HCT116 (cell line): ENCODE data around the gene PLPP2. TPM values are rescaled to one million over a fixed set of nuclear protein-coding genes. Genes with fewer than 3 reads are reported as not detected.

Experiments
- ATAC-seq: fragments of 200-7000 bp; cut with Tn5 transposase; 2 replicates; pipeline ENCODE4 v1.9.1; 2020; ENCODE audit warnings: mild to moderate bottlenecking, moderate library complexity
- BruUV-seq: library from RNA; stranded (reverse); fragments of 400-500 nt; replicated peaks from 2 replicates; lab custom pipeline; 2021; lab: Mats Ljungman, UMichigan
- CTCF ChIA-PET: fragments of 300-600 bp; sonication (Branson Sonifier 250); formaldehyde crosslinking; loops from one replicate; lab custom pipeline; 2021; ENCODE audit warnings: antibody characterized with exemption; lab: Charles Lee
- POLR2A ChIA-PET: fragments of 300-600, 350-600 bp; sonication (Branson Sonifier 250); formaldehyde crosslinking; loops from one replicate; lab custom pipeline; 2021; ENCODE audit warnings: antibody characterized with exemption; lab: Charles Lee
- RAD21 ChIA-PET, 2 experiments: fragments of 300-600 bp; sonication (Branson Sonifier 250); formaldehyde crosslinking; loops; one replicate each; lab custom pipeline; 2023; ENCODE audit warnings: low total read pairs in 2 of 2; ENCODE audit not compliant: uncharacterized antibody in 2 of 2, unreplicated experiment in 2 of 2, low non-redundant PET in 1 of 2; lab: Charles Lee
- DNase-seq: peaks from one replicate; pipeline ENCODE4 v3.0.0-alpha.2; 2010; ENCODE audit warnings: low read depth, low spot score
- H2AFZ ChIP-seq: fragments of 200-600 bp; shearing (Covaris generic), sonication (generic); 2 replicates; pipeline ENCODE4 v1.6.1; 2017; ENCODE audit warnings: low read depth, mixed run types, mixed read lengths, antibody characterized with exemption, low read length; ENCODE audit not compliant: poor library complexity, severe bottlenecking
- H3K27ac ChIP-seq: 2 replicates; pipeline ENCODE4 v1.5.1; 2012; ENCODE audit warnings: low read depth, low read length
- H3K27me3 ChIP-seq: fragments of 200-600 bp; sonication (generic); 2 replicates; pipeline ENCODE4 v1.6.1; 2016; ENCODE audit warnings: mixed run types, low read length, mixed read lengths; ENCODE audit not compliant: insufficient read depth
- H3K36me3 ChIP-seq, 2 experiments: fragments of 200-500 bp in 1 of 2; fragments of 200-600 bp in 1 of 2; sonication (Bioruptor generic) in 1 of 2; sonication (generic) in 1 of 2; 2 replicates each; pipeline versions ENCODE4 v1.5.1 to v1.6.1; 2014 to 2016; ENCODE audit warnings: low read length in 2 of 2, inconsistent platforms in 1 of 2, mixed read lengths in 1 of 2, mixed run types in 1 of 2; ENCODE audit not compliant: insufficient read depth in 2 of 2, control insufficient read depth in 1 of 2
- H3K4me1 ChIP-seq, 2 experiments: fragments of 200-600 bp in 1 of 2; sonication (generic) in 1 of 2; 2 replicates each; pipeline versions ENCODE4 v1.5.1 to v1.6.1; 2012 to 2017; ENCODE audit warnings: low read length in 2 of 2, inconsistent platforms in 1 of 2, mild to moderate bottlenecking in 1 of 2, mixed read lengths in 1 of 2, mixed run types in 1 of 2, moderate library complexity in 1 of 2; ENCODE audit not compliant: insufficient read depth in 2 of 2, control insufficient read depth in 1 of 2
- H3K4me2 ChIP-seq: fragments of 200-600 bp; sonication (generic); 2 replicates; pipeline ENCODE4 v1.6.1; 2017; ENCODE audit warnings: mixed run types, low read length, mixed read lengths
- H3K4me3 ChIP-seq, 2 experiments: fragments of 200-600 bp in 1 of 2; sonication (generic) in 1 of 2; replicated peaks in 1 of 2; 2 replicates each; pipeline ENCODE4 v1.5.1; 2011 to 2016; ENCODE audit warnings: low read length in 2 of 2, control low read depth in 1 of 2, low read depth in 1 of 2, mild to moderate bottlenecking in 1 of 2, mixed read lengths in 1 of 2, mixed run types in 1 of 2
- H3K79me2 ChIP-seq: fragments of 200-600 bp; sonication (generic); 2 replicates; pipeline ENCODE4 v1.6.1; 2017; ENCODE audit warnings: mild to moderate bottlenecking, mixed run types, low read length, moderate library complexity, mixed read lengths; ENCODE audit not compliant: insufficient read depth
- H3K9ac ChIP-seq: fragments of 200-600 bp; sonication (generic); 2 replicates; pipeline ENCODE4 v1.6.1; 2016; ENCODE audit warnings: low read length, mixed read lengths
- H3K9me2 ChIP-seq: fragments of 200-600 bp; sonication (generic), shearing (Covaris generic); 2 replicates; pipeline ENCODE4 v1.6.1; 2017; ENCODE audit warnings: mixed run types, mild to moderate bottlenecking, moderate library complexity; ENCODE audit not compliant: insufficient read depth
- H3K9me3 ChIP-seq, 2 experiments: fragments of 200-500 bp in 1 of 2; fragments of 200-600 bp in 1 of 2; sonication (Bioruptor generic) in 1 of 2; sonication (generic) in 1 of 2; 2 replicates each; pipeline ENCODE4 v1.6.1; 2014 to 2017; ENCODE audit warnings: low read length in 2 of 2, mixed read lengths in 2 of 2, inconsistent platforms in 1 of 2, low read depth in 1 of 2, mild to moderate bottlenecking in 1 of 2, mixed run types in 1 of 2, moderate library complexity in 1 of 2; ENCODE audit not compliant: control insufficient read depth in 1 of 2, insufficient read depth in 1 of 2
- H4K20me1 ChIP-seq: fragments of 200-600 bp; sonication (generic), shearing (Covaris generic); 2 replicates; pipeline ENCODE4 v1.6.1; 2017; ENCODE audit warnings: mixed run types, mild to moderate bottlenecking, moderate library complexity; ENCODE audit not compliant: insufficient read depth
- CBX3 ChIP-seq: IDR thresholded peaks from 2 replicates; pipeline ENCODE4 v1.6.1; 2012; ENCODE audit warnings: low read depth
- CEBPB ChIP-seq: IDR thresholded peaks from 2 replicates; pipeline ENCODE4 v1.6.1; 2012; ENCODE audit warnings: low read depth
- ELF1 ChIP-seq: IDR thresholded peaks from 2 replicates; pipeline ENCODE4 v1.6.1; 2012; ENCODE audit warnings: low read depth, borderline replicate concordance
- EZH2phosphoT487 ChIP-seq: fragments of 200-600 bp; IDR thresholded peaks from 2 replicates; pipeline ENCODE4 v1.6.1; 2018; ENCODE audit warnings: antibody characterized with exemption, borderline replicate concordance
- FOSL1 ChIP-seq: IDR thresholded peaks from 2 replicates; pipeline ENCODE4 v1.6.1; 2012; ENCODE audit warnings: low read depth
- POLR2A ChIP-seq: IDR thresholded peaks from 2 replicates; pipeline ENCODE4 v1.7.0; 2011; ENCODE audit warnings: borderline replicate concordance; ENCODE audit not compliant: insufficient read depth, insufficient read length; ENCODE audit errors: extremely low read depth
- POLR2AphosphoS5 ChIP-seq: IDR thresholded peaks from 2 replicates; pipeline ENCODE4 v1.6.1; 2011; ENCODE audit warnings: mild to moderate bottlenecking, low read depth, low read length, moderate library complexity
- RAD21 ChIP-seq: IDR thresholded peaks from 2 replicates; pipeline ENCODE4 v1.6.1; 2012; ENCODE audit warnings: low read depth, mild to moderate bottlenecking
- REST ChIP-seq: IDR thresholded peaks from 2 replicates; pipeline ENCODE4 v1.6.1; 2012; ENCODE audit warnings: low read depth
- SIN3A ChIP-seq: IDR thresholded peaks from 2 replicates; pipeline ENCODE4 v1.6.1; 2012; ENCODE audit warnings: low read depth
- SP1 ChIP-seq: IDR thresholded peaks from 2 replicates; pipeline ENCODE4 v1.6.1; 2012; ENCODE audit warnings: low read depth
- SRF ChIP-seq: IDR thresholded peaks from 2 replicates; pipeline ENCODE4 v1.6.1; 2012; ENCODE audit warnings: low read depth
- TCF7L2 ChIP-seq: IDR thresholded peaks from 2 replicates; pipeline ENCODE4 v1.7.0; 2011; ENCODE audit warnings: borderline replicate concordance, inconsistent platforms; ENCODE audit not compliant: insufficient read depth, insufficient read length; ENCODE audit errors: extremely low read depth
- YY1 ChIP-seq: IDR thresholded peaks from 2 replicates; pipeline ENCODE4 v1.6.1; 2011; ENCODE audit warnings: low read length, low read depth, moderate library complexity, mild to moderate bottlenecking; ENCODE audit not compliant: insufficient replicate concordance; ENCODE audit errors: extremely low read depth
- ZNF274 ChIP-seq: fragments of 200-500 bp; sonication (Bioruptor generic); IDR thresholded peaks from 2 replicates; pipeline ENCODE4 v1.6.1; 2014; ENCODE audit warnings: mild to moderate bottlenecking, low read depth, low read length, inconsistent platforms
- intact Hi-C: fragments of 100-400 bp; cut with micrococcal nuclease; formaldehyde crosslinking; loops from 2 replicates; pipeline ENCODE4 v1.10.0; 2022
- total RNA-seq: library from RNA; stranded (reverse); gene quantifications from one replicate; pipeline ENCODE4 v1.2.1, GENCODE V29; 2021; ENCODE audit not compliant: unreplicated experiment
- TF ChIP-seq, protein P1 (sequence below): IDR thresholded peaks from 2 replicates; pipeline ENCODE4 v1.6.1; 2011; ENCODE audit warnings: mild to moderate bottlenecking, low read length, moderate library complexity; ENCODE audit not compliant: insufficient replicate concordance; ENCODE audit errors: extremely low read depth
- TF ChIP-seq, protein P2 (sequence below): IDR thresholded peaks from 2 replicates; pipeline ENCODE4 v1.6.1; 2012

PLPP2 gene
- total RNA-seq, 1 experiment from 2014 or later: 128 TPM

DNA sequence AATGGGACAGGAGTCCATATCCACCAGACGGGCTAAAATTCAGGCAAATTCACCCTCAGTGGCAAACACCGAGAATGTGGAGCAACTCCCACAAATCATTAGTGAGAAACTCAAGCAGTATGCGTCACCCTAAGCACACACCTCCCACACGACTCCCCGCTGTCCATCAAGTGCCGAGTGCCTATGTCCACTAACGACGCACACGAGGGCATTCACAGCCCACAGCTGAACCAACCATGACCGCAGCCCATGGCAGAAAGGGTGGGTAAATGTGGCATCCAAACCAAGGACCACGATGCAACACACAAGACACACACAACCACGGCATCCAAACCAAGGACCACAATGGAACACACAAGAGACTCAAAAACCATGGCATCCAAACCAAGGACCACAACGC is 31.4 kb upstream of the PLPP2 start:
- peaks cover 28 to 62% of the 10 kb centered on the region in 2 experiments for H3K36me3 ChIP-seq

More for the DNA sequence above, 31.4 kb upstream of the PLPP2 start:
- no TSS peak for BruUV-seq
- no peak overlapping the region for H2AFZ ChIP-seq
- DNase-seq (no peak), ATAC-seq (no peak)
- no peaks in the 10 kb centered on the region for H4K20me1 ChIP-seq
- no peaks in the 10 kb centered on the region for H3K4me1 ChIP-seq
- no peaks in the 10 kb centered on the region for H3K27me3 ChIP-seq
- ChIA-PET RAD21 (no interaction called here), CTCF (no interaction called here), POLR2A (no interaction called here)
- intact Hi-C loops: no loop called here
- H3K4me3 ChIP-seq: no peak overlapping the region
- peaks cover 20% of the 10 kb centered on the region for H3K79me2 ChIP-seq
- no peak for TF ChIP-seq YY1
- TF ChIP-seq SIN3A: no peak
- no peak for TF ChIP-seq CBX3
- no peak for TF ChIP-seq SP1
- TF ChIP-seq EZH2phosphoT487: no peak
- TF ChIP-seq ELF1: no peak
- no peak for TF ChIP-seq TCF7L2
- no peak for TF ChIP-seq FOSL1
- TF ChIP-seq CEBPB: no peak
- TF ChIP-seq RAD21: no peak
- no peak for TF ChIP-seq REST
- TF ChIP-seq, protein P1, sequence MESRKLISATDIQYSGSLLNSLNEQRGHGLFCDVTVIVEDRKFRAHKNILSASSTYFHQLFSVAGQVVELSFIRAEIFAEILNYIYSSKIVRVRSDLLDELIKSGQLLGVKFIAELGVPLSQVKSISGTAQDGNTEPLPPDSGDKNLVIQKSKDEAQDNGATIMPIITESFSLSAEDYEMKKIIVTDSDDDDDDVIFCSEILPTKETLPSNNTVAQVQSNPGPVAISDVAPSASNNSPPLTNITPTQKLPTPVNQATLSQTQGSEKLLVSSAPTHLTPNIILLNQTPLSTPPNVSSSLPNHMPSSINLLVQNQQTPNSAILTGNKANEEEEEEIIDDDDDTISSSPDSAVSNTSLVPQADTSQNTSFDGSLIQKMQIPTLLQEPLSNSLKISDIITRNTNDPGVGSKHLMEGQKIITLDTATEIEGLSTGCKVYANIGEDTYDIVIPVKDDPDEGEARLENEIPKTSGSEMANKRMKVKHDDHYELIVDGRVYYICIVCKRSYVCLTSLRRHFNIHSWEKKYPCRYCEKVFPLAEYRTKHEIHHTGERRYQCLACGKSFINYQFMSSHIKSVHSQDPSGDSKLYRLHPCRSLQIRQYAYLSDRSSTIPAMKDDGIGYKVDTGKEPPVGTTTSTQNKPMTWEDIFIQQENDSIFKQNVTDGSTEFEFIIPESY: no peak
- no peak for TF ChIP-seq POLR2AphosphoS5
- TF ChIP-seq, protein P2, sequence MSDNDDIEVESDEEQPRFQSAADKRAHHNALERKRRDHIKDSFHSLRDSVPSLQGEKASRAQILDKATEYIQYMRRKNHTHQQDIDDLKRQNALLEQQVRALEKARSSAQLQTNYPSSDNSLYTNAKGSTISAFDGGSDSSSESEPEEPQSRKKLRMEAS: no peak
- TF ChIP-seq ZNF274: no peak
- no peak for TF ChIP-seq SRF
- no peak for TF ChIP-seq POLR2A
- no peak overlapping the region for H3K9ac ChIP-seq
- H3K9me3 ChIP-seq: peaks cover 1 to 6% of the 10 kb centered on the region in 2 experiments; a peak in 2 of 4 replicates
- no peak overlapping the region for H3K27ac ChIP-seq
- H3K4me2 ChIP-seq: no peak overlapping the region
- no peaks in the 10 kb centered on the region for H3K9me2 ChIP-seq
